Glutamatergic neuron (in vitro differentiated cells): ENCODE measurements around the gene GBX1. TPM values are rescaled to one million over a fixed set of nuclear protein-coding genes. Genes with fewer than 3 reads are reported as not detected.
A peak's percentile ranks its signal among the peaks of the same experiment; 100 is the strongest.

Source experiments
- DNase-seq: peaks from one replicate; pipeline ENCODE4 v3.0.0; 2022
- H3K27ac Mint-ChIP-seq: one replicate; pipeline ENCODE4 v1.8.0; 2020; ENCODE audit warnings: mild to moderate bottlenecking, mixed read lengths, inconsistent platforms; ENCODE audit not compliant: unreplicated experiment
- H3K27me3 Mint-ChIP-seq: one replicate; pipeline ENCODE4 v1.8.0; 2020; ENCODE audit warnings: mild to moderate bottlenecking, moderate library complexity, mixed read lengths, inconsistent platforms; ENCODE audit not compliant: unreplicated experiment
- H3K36me3 Mint-ChIP-seq: one replicate; pipeline ENCODE4 v1.8.0; 2020; ENCODE audit warnings: mild to moderate bottlenecking, mixed read lengths, inconsistent platforms; ENCODE audit not compliant: unreplicated experiment
- H3K4me1 Mint-ChIP-seq: one replicate; pipeline ENCODE4 v1.8.0; 2020; ENCODE audit warnings: mild to moderate bottlenecking, low read depth, mixed read lengths, inconsistent platforms; ENCODE audit not compliant: unreplicated experiment
- H3K4me3 Mint-ChIP-seq: one replicate; pipeline ENCODE4 v1.8.0; 2020; ENCODE audit warnings: mild to moderate bottlenecking, mixed read lengths, inconsistent platforms; ENCODE audit not compliant: unreplicated experiment
- H3K9me3 Mint-ChIP-seq: one replicate; pipeline ENCODE4 v1.8.0; 2020; ENCODE audit warnings: mild to moderate bottlenecking, moderate library complexity, mixed read lengths, inconsistent platforms; ENCODE audit not compliant: unreplicated experiment
- total RNA-seq: library from RNA; stranded (reverse); fragmentation: NEBNext Ultra II Directional; extraction: Animal tissue kit (Norgen Biotek cat#: 25700); gene quantifications from one replicate; pipeline ENCODE4 v1.2.1, GENCODE V29; 2021; ENCODE audit not compliant: unreplicated experiment
- TF ChIP-seq, protein P1 (sequence below): fragments of 200-600 bp; sonication (generic); IDR thresholded peaks from one replicate; pipeline ENCODE4 v1.5.0; 2021; ENCODE audit not compliant: partially characterized antibody, unreplicated experiment

Gene GBX1
- total RNA-seq, 1 donor from 2014 or later: not detected

DNA sequence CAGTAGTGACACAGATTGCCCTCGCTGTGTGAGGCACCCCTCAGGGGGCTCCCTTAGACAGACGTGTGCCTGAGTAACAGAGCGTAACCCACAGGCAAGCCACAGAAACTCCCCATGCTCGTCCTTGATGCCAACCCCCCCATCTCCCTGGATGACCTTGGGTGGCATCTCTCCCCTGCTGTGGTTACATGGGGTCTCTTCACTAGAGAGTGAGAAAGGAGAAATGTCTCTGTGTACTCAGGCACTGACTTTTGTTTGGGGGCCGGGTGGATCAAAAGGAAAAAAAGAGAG lies 20.7 kb upstream of the GBX1 start:
- Mint-ChIP-seq H3K4me3 (no peak overlapping the region), H3K9me3 (peaks cover 8% of the 10 kb centered on the region), H3K27ac (no peak overlapping the region), H3K4me1 (peaks cover 7% of the 10 kb centered on the region), H3K36me3 (no peaks in the 10 kb centered on the region), H3K27me3 (peaks cover 6% of the 10 kb centered on the region)
- DNase-seq: no peak
- TF ChIP-seq, protein P1, sequence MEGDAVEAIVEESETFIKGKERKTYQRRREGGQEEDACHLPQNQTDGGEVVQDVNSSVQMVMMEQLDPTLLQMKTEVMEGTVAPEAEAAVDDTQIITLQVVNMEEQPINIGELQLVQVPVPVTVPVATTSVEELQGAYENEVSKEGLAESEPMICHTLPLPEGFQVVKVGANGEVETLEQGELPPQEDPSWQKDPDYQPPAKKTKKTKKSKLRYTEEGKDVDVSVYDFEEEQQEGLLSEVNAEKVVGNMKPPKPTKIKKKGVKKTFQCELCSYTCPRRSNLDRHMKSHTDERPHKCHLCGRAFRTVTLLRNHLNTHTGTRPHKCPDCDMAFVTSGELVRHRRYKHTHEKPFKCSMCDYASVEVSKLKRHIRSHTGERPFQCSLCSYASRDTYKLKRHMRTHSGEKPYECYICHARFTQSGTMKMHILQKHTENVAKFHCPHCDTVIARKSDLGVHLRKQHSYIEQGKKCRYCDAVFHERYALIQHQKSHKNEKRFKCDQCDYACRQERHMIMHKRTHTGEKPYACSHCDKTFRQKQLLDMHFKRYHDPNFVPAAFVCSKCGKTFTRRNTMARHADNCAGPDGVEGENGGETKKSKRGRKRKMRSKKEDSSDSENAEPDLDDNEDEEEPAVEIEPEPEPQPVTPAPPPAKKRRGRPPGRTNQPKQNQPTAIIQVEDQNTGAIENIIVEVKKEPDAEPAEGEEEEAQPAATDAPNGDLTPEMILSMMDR: no peak

DNA sequence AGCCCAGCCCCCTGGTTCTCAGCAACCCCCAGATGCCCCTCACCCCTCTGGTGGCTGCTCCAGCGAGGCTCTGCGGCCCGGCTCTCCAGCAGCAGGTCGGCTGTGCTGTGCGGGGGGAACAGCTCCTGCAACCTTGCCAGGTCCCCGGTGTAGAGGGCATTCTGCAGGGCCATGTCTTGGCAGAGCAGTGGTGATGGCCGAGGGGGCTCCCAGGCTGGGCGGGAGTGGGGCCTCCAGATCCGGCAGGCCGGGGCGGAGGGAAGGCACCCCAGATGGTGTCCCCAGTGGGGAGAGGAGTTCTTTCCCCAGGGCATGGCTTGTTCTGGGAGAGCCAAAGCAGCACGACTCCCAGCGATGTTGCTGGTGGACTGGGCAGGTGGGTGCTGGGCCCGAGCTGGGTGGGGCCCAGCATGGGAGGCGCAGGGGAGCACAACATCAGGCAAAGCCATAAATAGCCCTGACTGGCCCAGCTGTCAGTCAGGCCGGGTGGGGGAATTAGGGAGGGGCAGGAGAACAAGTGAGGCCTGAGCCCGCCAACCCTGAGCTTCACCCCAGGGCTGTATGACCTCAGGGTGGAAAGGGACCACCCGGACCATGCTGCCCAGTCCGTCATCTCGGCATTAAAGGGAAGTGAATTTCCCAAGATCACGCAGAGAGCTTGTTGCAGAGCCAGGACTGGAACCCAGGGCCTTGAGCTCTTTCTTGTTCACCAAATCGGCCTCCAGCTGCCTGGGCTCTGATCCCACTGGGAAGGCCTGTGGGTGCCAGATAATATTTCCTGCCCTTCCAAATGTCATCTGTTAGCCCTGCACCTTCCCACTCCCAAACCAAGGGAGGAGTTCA lies 20.1 kb upstream of the GBX1 start:
- peaks cover 7% of the 10 kb centered on the region for H3K4me1 Mint-ChIP-seq
- H3K27me3 Mint-ChIP-seq: peaks cover 5% of the 10 kb centered on the region
- TF ChIP-seq, protein P1: no peak
- H3K4me3 Mint-ChIP-seq: no peak overlapping the region
- DNase-seq: no peak
- H3K27ac Mint-ChIP-seq: no peak overlapping the region
- H3K36me3 Mint-ChIP-seq: no peaks in the 10 kb centered on the region
- peaks cover 8% of the 10 kb centered on the region for H3K9me3 Mint-ChIP-seq

DNA sequence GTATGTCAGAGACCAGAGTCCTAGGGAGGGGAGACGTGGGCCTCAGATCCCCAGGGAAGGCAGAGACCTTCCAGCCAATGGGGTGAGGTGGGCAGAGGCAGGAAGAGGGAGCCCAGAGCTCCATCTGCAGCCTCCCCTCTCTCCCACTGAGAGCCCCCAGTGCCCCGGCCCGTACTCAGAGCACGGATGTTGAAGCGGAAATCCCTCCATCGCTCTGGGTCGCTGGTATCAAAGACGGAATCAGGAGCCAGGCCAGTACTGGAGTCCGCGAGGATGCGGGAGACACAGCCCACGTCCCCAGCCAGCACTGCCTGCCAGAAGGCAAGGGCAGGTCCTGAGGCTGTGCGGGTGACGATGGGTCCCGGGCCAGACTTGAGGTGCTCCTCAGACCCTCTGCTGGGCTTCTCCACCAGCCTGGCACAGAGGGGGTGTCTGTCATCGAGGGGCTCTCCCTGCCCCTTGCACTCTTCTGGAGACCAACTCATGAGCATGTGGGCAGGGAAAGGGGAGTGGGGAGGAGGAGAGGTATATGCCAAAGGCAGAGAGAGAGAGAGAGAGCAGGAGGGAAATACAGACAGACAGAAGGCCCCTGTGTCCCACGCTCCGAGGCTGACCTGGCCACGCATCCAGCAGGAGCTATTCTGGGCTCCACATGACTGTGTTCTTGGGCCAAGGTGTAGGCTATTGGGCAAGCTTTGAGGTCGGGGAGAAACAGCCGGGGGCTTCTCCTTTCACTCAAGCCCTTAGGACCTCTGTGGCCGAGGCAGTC lies 19.3 kb upstream of the GBX1 start, which contains the start of gene ASB10:
ASB10 (minus strand) TSS at position 611 of the 769 bp plus-strand sequence; CDS start at position 491, 120 bp downstream.
- H3K4me1 Mint-ChIP-seq: peaks cover 7% of the 10 kb centered on the region
- H3K4me3 Mint-ChIP-seq: no peak within 1 kb of the TSS
- peaks cover 8% of the 10 kb centered on the region for H3K9me3 Mint-ChIP-seq
- DNase-seq: no peak
- H3K27ac Mint-ChIP-seq: no peak within 1 kb of the TSS
- TF ChIP-seq, protein P1: no peak
- H3K36me3 Mint-ChIP-seq: no peaks in the 10 kb centered on the region
- H3K27me3 Mint-ChIP-seq: peaks cover 5% of the 10 kb centered on the region

GRCh38 chr7:151185762-151186639 lies 18.5 kb upstream of the GBX1 start:
- peak; percentile 37 for DNase-seq
- peaks cover 7% of the 10 kb centered on the region for H3K4me1 Mint-ChIP-seq
- H3K4me3 Mint-ChIP-seq: no peak overlapping the region
- H3K27me3 Mint-ChIP-seq: peaks cover 4% of the 10 kb centered on the region
- H3K27ac Mint-ChIP-seq: no peak overlapping the region
- H3K9me3 Mint-ChIP-seq: peaks cover 8% of the 10 kb centered on the region
- TF ChIP-seq, protein P1: no peak
- no peaks in the 10 kb centered on the region for H3K36me3 Mint-ChIP-seq
